Tibial nerve (tissue), 4 donors: ENCODE results near the gene SNPH.
"Not testable (repeated sequence)": the region's sequence is repeated elsewhere in the genome, so short reads cannot be mapped to it uniquely, and the experiment has no call there.

Experiments
- CTCF ChIP-seq, 5 experiments: fragments of 200-600 bp in 3 of 5; fragments of 450-650 bp in 2 of 5; sonication (generic) in 3 of 5; IDR thresholded peaks; one replicate each; pipeline ENCODE4 v1.5.1; 2016 to 2019; ENCODE audit warnings: antibody characterized with exemption in 5 of 5, mild to moderate bottlenecking in 3 of 5, moderate library complexity in 2 of 5
- EP300 ChIP-seq, 2 donors: sonication (generic); formaldehyde crosslinking; IDR thresholded peaks; one replicate each; pipeline ENCODE4 v1.6.1; 2017; ENCODE audit warnings: antibody characterized with exemption in 2 of 2, mild to moderate bottlenecking in 1 of 2
- POLR2A ChIP-seq, 2 donors: fragments of 450-650 bp; IDR thresholded peaks; one replicate each; pipeline ENCODE4 v1.6.1; 2017; ENCODE audit warnings: antibody characterized with exemption in 2 of 2, mild to moderate bottlenecking in 2 of 2, moderate library complexity in 2 of 2

GRCh38 chr20:1222750-1223149, 43.3 kb upstream of the SNPH start:
- not testable (repeated sequence) for TF ChIP-seq POLR2A, CTCF, EP300 (IDR thresholded peaks at IDR 0.05)
